Transverse colon (tissue), 4 donors: ENCODE results near the gene RAI14. TPM values are rescaled to one million over a fixed set of nuclear protein-coding genes. Genes with fewer than 3 reads are reported as not detected.

Source experiments
- DNase-seq: peaks from one replicate; pipeline ENCODE4 v3.0.0-alpha.2; 2019
- H3K27ac ChIP-seq, 4 donors: fragments of 200-600 bp; sonication (generic); 2 replicates each; pipeline ENCODE4 v1.5.1; 2016 to 2018; ENCODE audit warnings: inconsistent platforms in 4 of 4
- H3K27me3 ChIP-seq: fragments of 200-600 bp; sonication (generic); 2 replicates; pipeline ENCODE4 v1.5.1; 2017; ENCODE audit warnings: inconsistent platforms
- H3K36me3 ChIP-seq, 4 donors: fragments of 200-600 bp; sonication (generic); 2 replicates each; pipeline ENCODE4 v1.5.1; 2017 to 2019; ENCODE audit warnings: inconsistent platforms in 4 of 4
- H3K4me1 ChIP-seq, 4 donors: fragments of 200-600 bp; sonication (generic); 2 replicates each; pipeline ENCODE4 v1.5.1; 2017 to 2020; ENCODE audit warnings: inconsistent platforms in 4 of 4
- H3K4me3 ChIP-seq, 4 donors: fragments of 200-600 bp; sonication (generic); 1 replicate in 1 of 4; 2 replicates in 3 of 4; pipeline versions ENCODE4 v1.5.1 to v1.6.1; 2017 to 2019; ENCODE audit warnings: inconsistent platforms in 4 of 4
- H3K9me3 ChIP-seq, 2 donors: fragments of 200-600 bp; sonication (generic); 2 replicates each; pipeline ENCODE4 v1.5.1; 2017 to 2019; ENCODE audit warnings: inconsistent platforms in 2 of 2
- EP300 ChIP-seq: sonication (generic); formaldehyde crosslinking; IDR thresholded peaks from one replicate; pipeline ENCODE4 v1.6.1; 2017; ENCODE audit warnings: antibody characterized with exemption, low read depth
- POLR2A ChIP-seq: fragments of 450-650 bp; IDR thresholded peaks from one replicate; pipeline ENCODE4 v1.6.1; 2016; ENCODE audit warnings: antibody characterized with exemption, mild to moderate bottlenecking, moderate library complexity
- POLR2AphosphoS5 ChIP-seq, 3 donors: sonication (generic); formaldehyde crosslinking; IDR thresholded peaks; one replicate each; pipeline ENCODE4 v1.6.1; 2016; ENCODE audit warnings: antibody characterized with exemption in 3 of 3
- WGBS, 2 donors: methylation state at CpG; one replicate each; pipeline ENCODE4 v1.1.5; 2018; ENCODE audit warnings: low coverage in 1 of 2; 5-methylcytosine and 5-hydroxymethylcytosine counted together
- in situ Hi-C, 4 donors: fragments of 200-750 bp; cut with MboI; loops; one replicate each; pipeline versions ENCODE4 v1.15.0 to v1.15.1; 2017; ENCODE audit warnings: low sequenced_read_pairs in 3 of 4, low pct_ligation_motif_present in 1 of 4, low pct_unique_long_range_greater_than_20kb in 1 of 4
- intact Hi-C: fragments of 100-400 bp; cut with DNase I; formaldehyde crosslinking; loops from one replicate; pipeline ENCODE4 v1.15.1; 2023; ENCODE audit warnings: low total_unique reads
- total RNA-seq, 4 donors: library from RNA; depleted of rRNA; stranded (reverse); fragments of >200 nt; gene quantifications; one replicate each; pipeline ENCODE4 v1.1.0, GENCODE V29; 2016
- TF ChIP-seq, protein P1 (sequence below), 5 experiments: fragments of 200-600 bp in 3 of 5; fragments of 450-650 bp in 2 of 5; sonication (generic) in 3 of 5; IDR thresholded peaks; 1 replicate in 2 of 5; 2 replicates in 3 of 5; pipeline ENCODE4 v1.5.1; 2016 to 2017; ENCODE audit warnings: antibody characterized with exemption in 5 of 5, inconsistent platforms in 3 of 5, mild to moderate bottlenecking in 2 of 5, moderate library complexity in 1 of 5

RAI14 gene
- total RNA-seq, 4 donors from 2014 or later: 13.9 to 18.3 (median 15.3) TPM

DNA sequence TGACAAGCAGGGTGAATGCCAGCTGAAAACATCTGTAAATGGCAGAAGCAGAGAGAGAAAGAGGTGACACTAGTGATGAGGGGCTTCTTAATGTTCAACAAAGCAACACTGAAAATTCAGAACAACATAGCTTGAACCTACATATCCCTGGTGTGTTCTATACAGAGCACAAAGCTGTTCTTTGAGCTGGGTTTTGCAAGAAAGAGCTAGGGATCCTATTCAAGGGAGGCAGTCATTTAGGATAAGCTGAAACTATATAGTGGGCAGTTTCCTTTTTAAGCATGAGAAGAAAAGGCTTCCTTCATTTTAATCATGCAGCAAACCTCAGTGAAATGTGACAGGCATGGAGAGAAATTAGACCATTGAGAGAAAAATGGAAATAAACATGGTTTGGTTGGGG, 45.6 kb upstream of the RAI14 start:
- H3K9me3 ChIP-seq: no peaks in the 10 kb centered on the region
- no peaks in the 10 kb centered on the region for H3K36me3 ChIP-seq
- no peaks in the 10 kb centered on the region for H3K27me3 ChIP-seq
- H3K4me3 ChIP-seq: no peak overlapping the region
- no peak overlapping the region for H3K27ac ChIP-seq
- no peak for DNase-seq
- in situ Hi-C loops (no loop called here), intact Hi-C loops (no loop called here)
- peaks cover 10 to 17% (median 14%) of the 10 kb centered on the region in 4 donors for H3K4me1 ChIP-seq
- TF ChIP-seq, protein P1, sequence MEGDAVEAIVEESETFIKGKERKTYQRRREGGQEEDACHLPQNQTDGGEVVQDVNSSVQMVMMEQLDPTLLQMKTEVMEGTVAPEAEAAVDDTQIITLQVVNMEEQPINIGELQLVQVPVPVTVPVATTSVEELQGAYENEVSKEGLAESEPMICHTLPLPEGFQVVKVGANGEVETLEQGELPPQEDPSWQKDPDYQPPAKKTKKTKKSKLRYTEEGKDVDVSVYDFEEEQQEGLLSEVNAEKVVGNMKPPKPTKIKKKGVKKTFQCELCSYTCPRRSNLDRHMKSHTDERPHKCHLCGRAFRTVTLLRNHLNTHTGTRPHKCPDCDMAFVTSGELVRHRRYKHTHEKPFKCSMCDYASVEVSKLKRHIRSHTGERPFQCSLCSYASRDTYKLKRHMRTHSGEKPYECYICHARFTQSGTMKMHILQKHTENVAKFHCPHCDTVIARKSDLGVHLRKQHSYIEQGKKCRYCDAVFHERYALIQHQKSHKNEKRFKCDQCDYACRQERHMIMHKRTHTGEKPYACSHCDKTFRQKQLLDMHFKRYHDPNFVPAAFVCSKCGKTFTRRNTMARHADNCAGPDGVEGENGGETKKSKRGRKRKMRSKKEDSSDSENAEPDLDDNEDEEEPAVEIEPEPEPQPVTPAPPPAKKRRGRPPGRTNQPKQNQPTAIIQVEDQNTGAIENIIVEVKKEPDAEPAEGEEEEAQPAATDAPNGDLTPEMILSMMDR (IDR thresholded peaks at IDR 0.05): no peak
- no peak for TF ChIP-seq POLR2A
- TF ChIP-seq EP300: no peak
- no peak for TF ChIP-seq POLR2AphosphoS5 (IDR thresholded peaks at IDR 0.05)

DNA sequence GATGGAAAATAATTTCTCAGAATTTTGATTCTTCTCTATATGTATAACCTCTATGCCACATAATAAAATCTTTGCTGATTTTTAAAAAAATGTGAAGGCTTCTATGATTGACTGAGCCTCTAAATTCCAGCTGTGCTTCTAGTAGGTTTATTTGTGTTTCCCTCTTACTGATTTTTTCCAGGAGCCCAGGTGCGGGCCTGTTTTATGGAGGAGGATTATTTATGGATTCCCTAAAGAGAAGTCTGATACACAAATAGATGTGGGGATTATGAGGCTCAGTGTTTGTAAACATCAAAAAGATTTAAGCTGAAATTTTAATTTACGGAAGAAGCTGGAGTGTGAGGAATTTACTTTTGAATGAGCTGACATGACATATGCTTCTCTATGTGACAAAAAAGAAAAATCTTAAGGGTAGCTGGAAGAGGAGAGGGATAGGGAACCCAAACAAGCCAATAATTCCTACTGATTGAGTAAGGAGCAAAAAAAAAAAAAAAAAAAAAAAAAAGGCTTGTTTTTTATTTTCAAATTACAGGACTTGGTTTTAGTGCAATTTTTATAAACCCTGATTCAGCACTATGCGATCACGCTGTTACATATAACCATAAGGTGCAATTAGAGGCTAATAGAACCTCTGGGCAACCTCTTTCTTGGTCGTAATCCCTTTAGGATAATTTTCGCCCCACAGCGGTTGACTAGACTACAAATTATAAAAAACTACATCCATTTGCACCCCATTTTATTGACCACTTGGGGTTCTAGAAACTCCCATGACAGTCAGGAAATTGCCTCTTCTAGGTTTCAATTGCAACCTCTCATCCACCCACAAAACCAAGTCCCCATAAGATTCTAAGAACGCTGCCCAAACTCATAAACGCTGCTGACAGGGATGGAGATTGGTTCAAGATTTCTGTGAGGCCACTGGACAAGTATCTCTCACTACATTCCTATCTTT, 44.4 kb upstream of the RAI14 start:
- 93 to 97% methylated on average over 9 of the region's 9 CpGs for WGBS, 2 donors
- Histone ChIP-seq H3K27ac (no peak overlapping the region), H3K4me3 (no peak overlapping the region), H3K4me1 (peaks cover 10 to 17% (median 14%) of the 10 kb centered on the region in 4 donors), H3K9me3 (no peaks in the 10 kb centered on the region), H3K27me3 (no peaks in the 10 kb centered on the region), H3K36me3 (no peaks in the 10 kb centered on the region)
- in situ Hi-C loops: no loop called here
- intact Hi-C loops: no loop called here
- TF ChIP-seq POLR2AphosphoS5 (IDR thresholded peaks at IDR 0.05) (no peak), POLR2A (no peak), EP300 (no peak)
- TF ChIP-seq, protein P1 (IDR thresholded peaks at IDR 0.05): no peak
- DNase-seq: no peak

DNA sequence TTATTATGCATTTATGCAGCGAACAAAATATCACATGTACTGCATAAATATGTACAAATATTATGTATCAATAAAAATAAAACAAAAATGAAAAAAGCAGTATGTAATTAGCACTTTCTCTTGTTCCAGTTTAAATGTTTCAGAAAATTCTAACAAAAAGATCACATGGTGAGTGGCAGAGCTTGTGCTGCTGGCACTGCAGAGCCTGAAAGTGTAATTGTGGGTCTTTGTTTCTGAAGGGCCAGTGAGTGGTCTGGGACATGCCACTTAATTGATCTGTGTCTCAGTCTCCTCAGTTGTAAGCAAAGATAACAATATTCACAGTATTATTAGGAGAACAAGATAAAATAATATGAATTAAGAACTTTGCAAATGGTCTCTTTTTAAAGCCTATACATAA, 39.5 kb upstream of the RAI14 start:
- Histone ChIP-seq H3K36me3 (no peaks in the 10 kb centered on the region), H3K4me3 (no peak overlapping the region), H3K9me3 (no peaks in the 10 kb centered on the region), H3K27ac (no peak overlapping the region), H3K27me3 (no peaks in the 10 kb centered on the region), H3K4me1 (no peaks in the 10 kb centered on the region)
- 73 to 92% methylated on average over 1 of the region's 1 CpG for WGBS, 2 donors
- intact Hi-C loops: no loop called here
- no peak for DNase-seq
- in situ Hi-C loops: no loop called here
- TF ChIP-seq POLR2A (no peak), EP300 (no peak), POLR2AphosphoS5 (IDR thresholded peaks at IDR 0.05) (no peak)
- TF ChIP-seq, protein P1 (IDR thresholded peaks at IDR 0.05): no peak

DNA sequence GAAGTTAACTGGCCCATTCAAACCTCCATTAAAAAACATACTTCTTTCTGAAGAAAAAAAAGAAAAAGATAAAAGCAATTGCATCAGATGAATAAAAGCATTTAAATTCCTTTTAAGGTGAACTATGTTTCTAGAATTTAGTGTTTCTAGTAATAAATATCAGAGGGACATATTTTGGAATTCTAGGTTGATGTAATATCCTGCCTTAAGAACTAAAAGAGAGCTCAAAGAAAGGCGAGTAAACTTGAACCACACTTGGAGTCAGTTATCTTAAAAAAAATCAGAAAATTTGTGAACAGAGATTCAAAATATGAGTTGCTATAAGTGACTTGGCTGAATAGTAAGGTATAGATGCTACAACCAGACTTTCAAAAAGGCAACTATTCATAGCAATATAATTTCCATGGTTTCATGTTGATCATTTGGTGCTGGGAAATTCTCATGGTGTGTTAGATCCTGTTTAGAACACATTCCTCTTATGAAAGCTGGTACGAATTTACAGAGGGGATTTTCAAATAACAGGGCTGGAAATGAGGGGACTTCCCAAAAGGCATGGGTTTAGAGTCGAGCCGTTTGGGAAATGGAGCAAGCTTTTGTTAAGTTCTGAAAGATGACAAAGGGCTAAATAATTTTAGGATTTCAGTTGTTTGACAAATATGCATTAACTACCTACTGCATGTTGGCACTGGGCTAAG, 37.6 kb upstream of the RAI14 start:
- H3K27me3 ChIP-seq: no peaks in the 10 kb centered on the region
- no peak for DNase-seq
- H3K36me3 ChIP-seq: no peaks in the 10 kb centered on the region
- H3K9me3 ChIP-seq: no peaks in the 10 kb centered on the region
- intact Hi-C loops (no loop called here), in situ Hi-C loops (no loop called here)
- TF ChIP-seq EP300 (no peak), POLR2AphosphoS5 (IDR thresholded peaks at IDR 0.05) (no peak), POLR2A (no peak)
- TF ChIP-seq, protein P1 (IDR thresholded peaks at IDR 0.05): no peak
- no peak overlapping the region for H3K27ac ChIP-seq
- 52 to 66% methylated on average over 4 of the region's 4 CpGs for WGBS, 2 donors
- peaks cover 0 to 2% (median 0%) of the 10 kb centered on the region in 4 donors for H3K4me1 ChIP-seq
- H3K4me3 ChIP-seq: no peak overlapping the region
